Esophagus squamous epithelium (tissue), 4 donors: Measurements from ENCODE around the gene ACVR1B.

Experiments used
- POLR2A ChIP-seq, 4 donors: fragments of 450-650 bp; IDR thresholded peaks; one replicate each; pipeline ENCODE4 v1.6.1; 2017; ENCODE audit warnings: antibody characterized with exemption in 4 of 4, mild to moderate bottlenecking in 4 of 4, moderate library complexity in 3 of 4
- TF ChIP-seq, protein P1 (sequence below), 6 experiments: fragments of 450-650 bp in 4 of 6; fragments of 200-600 bp in 2 of 6; sonication (generic) in 2 of 6; IDR thresholded peaks; one replicate each; pipeline ENCODE4 v1.5.1; 2016 to 2019; ENCODE audit warnings: antibody characterized with exemption in 6 of 6, mild to moderate bottlenecking in 4 of 6, moderate library complexity in 4 of 6

DNA sequence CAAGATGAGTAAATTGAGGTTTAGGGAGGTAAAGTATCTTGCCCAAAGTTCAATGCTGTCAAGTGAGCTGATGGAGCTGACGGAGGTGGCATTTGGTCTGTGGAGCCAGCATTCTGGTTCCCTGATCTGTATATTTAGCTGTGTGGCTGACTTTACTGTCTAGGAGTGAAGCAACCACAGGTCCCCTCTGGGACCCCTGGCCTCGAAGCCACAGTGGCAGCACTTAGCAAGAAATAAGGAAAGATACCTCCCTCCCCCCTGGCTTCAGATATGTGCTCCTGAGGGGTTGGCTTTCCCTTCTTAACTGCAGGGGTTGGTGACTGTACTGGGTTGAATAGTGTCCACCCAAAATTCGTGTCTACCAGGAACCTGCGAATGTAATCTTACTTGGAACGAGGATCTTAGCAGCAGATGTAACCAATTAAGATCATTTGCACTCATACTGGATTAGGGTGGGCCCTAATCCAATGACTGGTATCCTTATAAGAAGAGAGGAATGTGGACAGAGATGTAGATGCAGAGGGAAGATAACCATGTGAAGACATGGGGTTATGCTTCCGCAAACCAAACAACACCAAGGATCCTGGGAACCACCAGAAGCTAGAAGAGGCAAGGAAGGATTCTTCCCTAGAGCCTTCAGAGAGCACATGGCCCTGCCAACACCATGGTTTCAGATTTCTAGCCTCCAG, 2.0 kb upstream of the ACVR1B start:
- TF ChIP-seq POLR2A (IDR thresholded peaks at IDR 0.05) = no peak
- TF ChIP-seq, protein P1, sequence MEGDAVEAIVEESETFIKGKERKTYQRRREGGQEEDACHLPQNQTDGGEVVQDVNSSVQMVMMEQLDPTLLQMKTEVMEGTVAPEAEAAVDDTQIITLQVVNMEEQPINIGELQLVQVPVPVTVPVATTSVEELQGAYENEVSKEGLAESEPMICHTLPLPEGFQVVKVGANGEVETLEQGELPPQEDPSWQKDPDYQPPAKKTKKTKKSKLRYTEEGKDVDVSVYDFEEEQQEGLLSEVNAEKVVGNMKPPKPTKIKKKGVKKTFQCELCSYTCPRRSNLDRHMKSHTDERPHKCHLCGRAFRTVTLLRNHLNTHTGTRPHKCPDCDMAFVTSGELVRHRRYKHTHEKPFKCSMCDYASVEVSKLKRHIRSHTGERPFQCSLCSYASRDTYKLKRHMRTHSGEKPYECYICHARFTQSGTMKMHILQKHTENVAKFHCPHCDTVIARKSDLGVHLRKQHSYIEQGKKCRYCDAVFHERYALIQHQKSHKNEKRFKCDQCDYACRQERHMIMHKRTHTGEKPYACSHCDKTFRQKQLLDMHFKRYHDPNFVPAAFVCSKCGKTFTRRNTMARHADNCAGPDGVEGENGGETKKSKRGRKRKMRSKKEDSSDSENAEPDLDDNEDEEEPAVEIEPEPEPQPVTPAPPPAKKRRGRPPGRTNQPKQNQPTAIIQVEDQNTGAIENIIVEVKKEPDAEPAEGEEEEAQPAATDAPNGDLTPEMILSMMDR (IDR thresholded peaks at IDR 0.05) = no peak
